ENCODE measurements around the gene IL17RD. TPM values are rescaled to one million over a fixed set of nuclear protein-coding genes. Genes with fewer than 3 reads are reported as not detected.

Gene IL17RD
- total RNA-seq, 1 experiment from 2014 or later, result 3.5 TPM

DNA sequence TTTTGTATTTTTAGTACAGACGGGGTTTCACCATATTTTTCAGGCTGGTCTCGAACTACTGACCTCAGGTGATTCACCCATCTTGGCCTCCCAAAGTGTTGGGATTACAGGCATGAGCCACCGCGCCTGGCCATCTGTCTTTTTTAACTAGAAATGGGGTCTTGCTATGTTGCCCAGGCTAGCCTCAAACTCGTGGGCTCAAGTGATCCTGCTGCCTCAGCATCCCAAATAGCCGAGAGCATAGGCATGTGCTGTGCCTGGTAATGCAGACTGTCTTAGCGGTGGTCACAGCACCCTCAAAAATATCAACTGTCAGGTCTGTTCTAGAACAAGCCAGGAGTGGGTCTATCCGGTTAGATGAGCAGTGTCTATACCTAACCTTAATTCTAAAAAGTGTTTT is 56.5 kb downstream of the IL17RD start:
- Histone ChIP-seq H3K36me3 (ENCODE audit: control insufficient read depth, insufficient read depth, low read length) (no peaks in the 10 kb centered on the region), H3K4me3 (ENCODE audit: low read depth in 2 of 2, low read length in 2 of 2) (no peak overlapping the region), H3K27ac (ENCODE audit: low read length) (no peak overlapping the region), H3K9me3 (ENCODE audit: control insufficient read depth, insufficient read depth, low read depth, low read length) (no peaks in the 10 kb centered on the region), H3K27me3 (ENCODE audit: control insufficient read depth, insufficient read depth, low read length) (no peaks in the 10 kb centered on the region), H3K4me1 (ENCODE audit: control insufficient read depth, insufficient read depth, low read length) (peaks cover 8% of the 10 kb centered on the region; the same call in 1 of the 2 replicates)
- DNase-seq (ENCODE audit: low read depth, low spot score), result no peak
- ChIA-PET POLR2A (no interaction called here), CTCF (interaction anchor here (0.7 kb wide), 1 partner anchor 489 kb away, joined by 15 read pairs; no protein-coding TSS in a partner anchor)
- TF ChIP-seq TCF7L2 (IDR thresholded peaks at IDR 0.05; ENCODE audit: low read depth, low read length) (no peak), POLR2AphosphoS5 (IDR thresholded peaks at IDR 0.05; ENCODE audit: low read depth, low read length) (no peak), SIN3A (IDR thresholded peaks at IDR 0.05; ENCODE audit: borderline replicate concordance, insufficient read depth, low read depth, low read length) (no peak)
- TF ChIP-seq, protein P1, sequence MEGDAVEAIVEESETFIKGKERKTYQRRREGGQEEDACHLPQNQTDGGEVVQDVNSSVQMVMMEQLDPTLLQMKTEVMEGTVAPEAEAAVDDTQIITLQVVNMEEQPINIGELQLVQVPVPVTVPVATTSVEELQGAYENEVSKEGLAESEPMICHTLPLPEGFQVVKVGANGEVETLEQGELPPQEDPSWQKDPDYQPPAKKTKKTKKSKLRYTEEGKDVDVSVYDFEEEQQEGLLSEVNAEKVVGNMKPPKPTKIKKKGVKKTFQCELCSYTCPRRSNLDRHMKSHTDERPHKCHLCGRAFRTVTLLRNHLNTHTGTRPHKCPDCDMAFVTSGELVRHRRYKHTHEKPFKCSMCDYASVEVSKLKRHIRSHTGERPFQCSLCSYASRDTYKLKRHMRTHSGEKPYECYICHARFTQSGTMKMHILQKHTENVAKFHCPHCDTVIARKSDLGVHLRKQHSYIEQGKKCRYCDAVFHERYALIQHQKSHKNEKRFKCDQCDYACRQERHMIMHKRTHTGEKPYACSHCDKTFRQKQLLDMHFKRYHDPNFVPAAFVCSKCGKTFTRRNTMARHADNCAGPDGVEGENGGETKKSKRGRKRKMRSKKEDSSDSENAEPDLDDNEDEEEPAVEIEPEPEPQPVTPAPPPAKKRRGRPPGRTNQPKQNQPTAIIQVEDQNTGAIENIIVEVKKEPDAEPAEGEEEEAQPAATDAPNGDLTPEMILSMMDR (IDR thresholded peaks at IDR 0.05), result no peak
- TF ChIP-seq, protein P2, sequence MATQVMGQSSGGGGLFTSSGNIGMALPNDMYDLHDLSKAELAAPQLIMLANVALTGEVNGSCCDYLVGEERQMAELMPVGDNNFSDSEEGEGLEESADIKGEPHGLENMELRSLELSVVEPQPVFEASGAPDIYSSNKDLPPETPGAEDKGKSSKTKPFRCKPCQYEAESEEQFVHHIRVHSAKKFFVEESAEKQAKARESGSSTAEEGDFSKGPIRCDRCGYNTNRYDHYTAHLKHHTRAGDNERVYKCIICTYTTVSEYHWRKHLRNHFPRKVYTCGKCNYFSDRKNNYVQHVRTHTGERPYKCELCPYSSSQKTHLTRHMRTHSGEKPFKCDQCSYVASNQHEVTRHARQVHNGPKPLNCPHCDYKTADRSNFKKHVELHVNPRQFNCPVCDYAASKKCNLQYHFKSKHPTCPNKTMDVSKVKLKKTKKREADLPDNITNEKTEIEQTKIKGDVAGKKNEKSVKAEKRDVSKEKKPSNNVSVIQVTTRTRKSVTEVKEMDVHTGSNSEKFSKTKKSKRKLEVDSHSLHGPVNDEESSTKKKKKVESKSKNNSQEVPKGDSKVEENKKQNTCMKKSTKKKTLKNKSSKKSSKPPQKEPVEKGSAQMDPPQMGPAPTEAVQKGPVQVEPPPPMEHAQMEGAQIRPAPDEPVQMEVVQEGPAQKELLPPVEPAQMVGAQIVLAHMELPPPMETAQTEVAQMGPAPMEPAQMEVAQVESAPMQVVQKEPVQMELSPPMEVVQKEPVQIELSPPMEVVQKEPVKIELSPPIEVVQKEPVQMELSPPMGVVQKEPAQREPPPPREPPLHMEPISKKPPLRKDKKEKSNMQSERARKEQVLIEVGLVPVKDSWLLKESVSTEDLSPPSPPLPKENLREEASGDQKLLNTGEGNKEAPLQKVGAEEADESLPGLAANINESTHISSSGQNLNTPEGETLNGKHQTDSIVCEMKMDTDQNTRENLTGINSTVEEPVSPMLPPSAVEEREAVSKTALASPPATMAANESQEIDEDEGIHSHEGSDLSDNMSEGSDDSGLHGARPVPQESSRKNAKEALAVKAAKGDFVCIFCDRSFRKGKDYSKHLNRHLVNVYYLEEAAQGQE (IDR thresholded peaks at IDR 0.05; ENCODE audit: insufficient read depth in 1 of 2, low read depth in 2 of 2, low read length in 1 of 2), result no peak
- in situ Hi-C loops (cut with HindIII; ENCODE audit: low pct_unique_long_range_greater_than_20kb, low sequenced_read_pairs), result no loop called here
- no peak for ATAC-seq
- BruUV-seq (replicated peaks), result no TSS peak
- intact Hi-C loops (cut with micrococcal nuclease; ENCODE audit: unreplicated experiment), result loop anchor here (10.0 kb wide), 1 partner anchor 116 kb away; the partner anchor contains the start of gene APPL1

DNA sequence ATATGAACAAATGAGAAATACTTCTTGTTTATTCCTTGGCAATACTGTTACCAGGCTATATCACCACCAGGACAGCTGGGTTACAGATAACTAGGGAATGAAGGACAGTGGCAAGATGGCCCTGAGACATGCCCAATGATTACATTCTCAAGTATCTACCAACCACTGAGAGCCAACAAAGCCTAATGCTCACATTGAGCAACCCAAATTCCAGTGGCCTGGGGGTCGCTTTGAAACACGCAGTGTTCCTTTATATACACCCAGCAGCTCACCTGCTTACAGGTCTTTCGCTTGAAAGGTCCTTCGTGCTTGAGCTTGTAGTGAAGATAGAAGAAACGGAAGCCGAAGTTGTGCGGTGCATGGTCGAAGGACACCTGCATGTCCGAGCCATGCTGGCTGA is 59.6 kb downstream of the IL17RD start:
- intact Hi-C loops (cut with micrococcal nuclease; ENCODE audit: unreplicated experiment), result loop anchor here (10.0 kb wide), 1 partner anchor 119 kb away; the partner anchor contains the start of gene APPL1
- in situ Hi-C loops (cut with HindIII; ENCODE audit: low pct_unique_long_range_greater_than_20kb, low sequenced_read_pairs), result no loop called here
- POLR2A ChIA-PET, result no interaction called here
- TF ChIP-seq SIN3A (IDR thresholded peaks at IDR 0.05; ENCODE audit: borderline replicate concordance, insufficient read depth, low read depth, low read length), result no peak
- TF ChIP-seq, protein P2 (IDR thresholded peaks at IDR 0.05; ENCODE audit: insufficient read depth in 1 of 2, low read depth in 2 of 2, low read length in 1 of 2), result no peak
- no peak for TF ChIP-seq TCF7L2 (IDR thresholded peaks at IDR 0.05; ENCODE audit: low read depth, low read length)
- TF ChIP-seq, protein P1 (IDR thresholded peaks at IDR 0.05), result no peak
- TF ChIP-seq POLR2AphosphoS5 (IDR thresholded peaks at IDR 0.05; ENCODE audit: low read depth, low read length), result no peak
- Histone ChIP-seq H3K36me3 (ENCODE audit: control insufficient read depth, insufficient read depth, low read length) (no peaks in the 10 kb centered on the region), H3K4me1 (ENCODE audit: control insufficient read depth, insufficient read depth, low read length) (peaks cover 8% of the 10 kb centered on the region; the same call in 1 of the 2 replicates), H3K9me3 (ENCODE audit: control insufficient read depth, insufficient read depth, low read depth, low read length) (no peaks in the 10 kb centered on the region), H3K27ac (ENCODE audit: low read length) (no peak overlapping the region), H3K4me3 (ENCODE audit: low read depth in 2 of 2, low read length in 2 of 2) (no peak overlapping the region), H3K27me3 (ENCODE audit: control insufficient read depth, insufficient read depth, low read length) (no peaks in the 10 kb centered on the region)
- CTCF ChIA-PET, result no interaction called here
- BruUV-seq (replicated peaks), result no TSS peak
- no peak for ATAC-seq
- no peak for DNase-seq (ENCODE audit: low read depth, low spot score)

Data from Panc1 (cell line).